Liver (tissue), 9 donors: ENCODE results near the gene MEFV. TPM values are rescaled to one million over a fixed set of nuclear protein-coding genes. Genes with fewer than 3 reads are reported as not detected.

Source experiments
- DNase-seq: peaks from one replicate; pipeline ENCODE4 v3.0.0-alpha.2; 2017; ENCODE audit warnings: low spot score
- H3K27ac ChIP-seq, 2 donors: one replicate each; pipeline ENCODE4 v1.7.0; 2013; ENCODE audit warnings: inconsistent platforms in 2 of 2, low read length in 2 of 2, control low read depth in 1 of 2, low read depth in 1 of 2, mild to moderate bottlenecking in 1 of 2
- H3K27me3 ChIP-seq, 4 donors: one replicate each; pipeline versions ENCODE4 v1.6.1 to v1.7.0; 2013; ENCODE audit warnings: low read length in 3 of 4, inconsistent platforms in 1 of 4, mild to moderate bottlenecking in 1 of 4, moderate library complexity in 1 of 4; ENCODE audit not compliant: control insufficient read depth in 4 of 4, insufficient read depth in 4 of 4
- H3K36me3 ChIP-seq, 4 donors: one replicate each; pipeline versions ENCODE4 v1.6.1 to v1.7.0; 2013; ENCODE audit warnings: low read length in 3 of 4, mild to moderate bottlenecking in 3 of 4, low read depth in 1 of 4, moderate library complexity in 1 of 4; ENCODE audit not compliant: control insufficient read depth in 4 of 4, insufficient read depth in 3 of 4
- H3K4me1 ChIP-seq, 4 donors: one replicate each; pipeline versions ENCODE4 v1.6.1 to v1.7.0; 2013; ENCODE audit warnings: low read length in 3 of 4, mild to moderate bottlenecking in 3 of 4, moderate library complexity in 1 of 4; ENCODE audit not compliant: control insufficient read depth in 4 of 4, insufficient read depth in 4 of 4
- H3K4me3 ChIP-seq, 3 donors: one replicate each; pipeline versions ENCODE4 v1.6.1 to v1.7.0; 2013; ENCODE audit warnings: low read length in 3 of 3, control low read depth in 1 of 3, low read depth in 1 of 3, mild to moderate bottlenecking in 1 of 3
- H3K9ac ChIP-seq, 2 donors: one replicate each; pipeline ENCODE4 v1.7.0; 2013; ENCODE audit warnings: low read length in 2 of 2, mild to moderate bottlenecking in 2 of 2, moderate library complexity in 2 of 2, control low read depth in 1 of 2, low read depth in 1 of 2
- H3K9me3 ChIP-seq, 4 donors: one replicate each; pipeline versions ENCODE4 v1.6.1 to v1.7.0; 2013; ENCODE audit warnings: low read length in 3 of 4; ENCODE audit not compliant: control insufficient read depth in 4 of 4
- EGR1 ChIP-seq, 2 donors: IDR thresholded peaks; 2 replicates each; pipeline ENCODE4 v1.6.1; 2016 to 2018; ENCODE audit warnings: antibody characterized with exemption in 2 of 2, low read depth in 2 of 2
- FOXA1 ChIP-seq: IDR thresholded peaks from 2 replicates; pipeline ENCODE4 v1.6.1; 2016; ENCODE audit warnings: antibody characterized with exemption
- FOXA2 ChIP-seq: IDR thresholded peaks from 2 replicates; pipeline ENCODE4 v1.6.1; 2016; ENCODE audit warnings: antibody characterized with exemption
- GABPA ChIP-seq, 2 donors: IDR thresholded peaks in 1 of 2; conservative IDR thresholded peaks in 1 of 2; 2 replicates each; pipeline ENCODE4 v1.6.1; 2016; ENCODE audit warnings: antibody characterized with exemption in 2 of 2, mild to moderate bottlenecking in 1 of 2, moderate library complexity in 1 of 2
- HNF4A ChIP-seq, 2 donors: conservative IDR thresholded peaks; 2 replicates each; pipeline ENCODE4 v1.6.1; 2016; ENCODE audit warnings: antibody characterized with exemption in 2 of 2, mild to moderate bottlenecking in 2 of 2
- HNF4G ChIP-seq: IDR thresholded peaks from 2 replicates; pipeline ENCODE4 v1.6.1; 2016; ENCODE audit warnings: antibody characterized with exemption
- JUND ChIP-seq, 2 donors: IDR thresholded peaks; 2 replicates each; pipeline ENCODE4 v1.6.1; 2016; ENCODE audit warnings: antibody characterized with exemption in 2 of 2
- NR2F2 ChIP-seq: IDR thresholded peaks from 2 replicates; pipeline ENCODE4 v1.6.1; 2016; ENCODE audit warnings: antibody characterized with exemption
- RAD21 ChIP-seq, 2 donors: IDR thresholded peaks; 2 replicates each; pipeline ENCODE4 v1.6.1; 2016; ENCODE audit warnings: antibody characterized with exemption in 2 of 2, mild to moderate bottlenecking in 2 of 2
- RXRA ChIP-seq, 2 donors: IDR thresholded peaks; 2 replicates each; pipeline ENCODE4 v1.6.1; 2017 to 2018; ENCODE audit warnings: antibody characterized with exemption in 2 of 2, mild to moderate bottlenecking in 1 of 2
- SP1 ChIP-seq: IDR thresholded peaks from 2 replicates; pipeline ENCODE4 v1.6.1; 2018; ENCODE audit warnings: antibody characterized with exemption, mild to moderate bottlenecking
- TAF1 ChIP-seq: conservative IDR thresholded peaks from 2 replicates; pipeline ENCODE4 v1.6.1; 2016; ENCODE audit warnings: antibody characterized with exemption, mild to moderate bottlenecking
- YY1 ChIP-seq: IDR thresholded peaks from 2 replicates; pipeline ENCODE4 v1.6.1; 2016; ENCODE audit warnings: antibody characterized with exemption, mild to moderate bottlenecking
- WGBS: extraction: QIAGEN DNeasy Blood & Tissue Kit; methylation state at CpG from one replicate; pipeline ENCODE4 v1.1.7; 2013; 5-methylcytosine and 5-hydroxymethylcytosine counted together
- polyA plus RNA-seq, 2 donors: library from polyadenylated mRNA; stranded (reverse) in 1 of 2; unstranded in 1 of 2; fragments of 200-250 nt in 1 of 2; fragments of >200 nt in 1 of 2; fragmentation: Nextera tagmentation in 1 of 2; extraction: Ambion mirVana in 1 of 2; gene quantifications; one replicate each; pipeline versions ENCODE4 v1.2.1 to v1.2.3, GENCODE V29; 2013 to 2015
- total RNA-seq, 2 donors: library from RNA; depleted of rRNA; stranded (reverse); fragments of >200 nt; gene quantifications; one replicate each; pipeline ENCODE4 v1.2.3, GENCODE V29; 2014
- TF ChIP-seq, protein P1 (sequence below): IDR thresholded peaks from 2 replicates; pipeline ENCODE4 v1.6.1; 2016; ENCODE audit warnings: antibody characterized with exemption
- TF ChIP-seq, protein P2 (sequence below): fragments of 150-350 bp; IDR thresholded peaks from 2 replicates; pipeline ENCODE4 v1.5.1; 2017; ENCODE audit warnings: improper control_type of control experiment, low read depth, low read length; ENCODE audit not compliant: missing input control
- TF ChIP-seq, protein P3 (sequence below): IDR thresholded peaks from 2 replicates; pipeline ENCODE4 v1.6.1; 2016; ENCODE audit warnings: antibody characterized with exemption
- TF ChIP-seq, protein P4 (sequence below): IDR thresholded peaks from 2 replicates; pipeline ENCODE4 v1.6.1; 2016; ENCODE audit warnings: antibody characterized with exemption
- donor health status: healthy.
- donor health status: healthy.
- donor health status: healthy.
- donor health status: healthy.
- donor health status: healthy.

Gene MEFV
- total and polyA plus RNA-seq, 4 donors: 0.33 to 3.3 (median 0.79) TPM

DNA sequence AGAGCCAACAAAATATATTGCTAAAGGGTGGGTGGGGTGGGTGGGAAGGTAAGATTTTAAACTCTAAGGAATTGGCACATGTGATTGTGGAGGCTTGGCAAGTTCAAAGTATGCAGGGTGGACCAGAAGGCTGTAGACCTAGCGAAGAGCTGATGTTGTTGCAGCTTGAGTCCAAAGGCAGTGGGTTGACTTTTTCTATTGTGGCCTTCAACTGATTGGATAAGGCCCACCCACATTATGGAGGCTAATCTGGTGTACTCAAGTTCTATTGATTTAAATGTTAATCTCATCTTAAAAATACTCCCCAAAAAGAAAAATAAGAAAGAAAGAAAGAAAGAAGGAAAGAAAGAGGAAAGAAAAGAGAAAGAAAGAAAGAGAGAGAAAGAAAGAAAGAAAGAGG lies 43.9 kb downstream of the MEFV start:
- Histone ChIP-seq H3K4me1 (no peaks in the 10 kb centered on the region), H3K9me3 (peaks cover 4 to 23% (median 12%) of the 10 kb centered on the region in 4 donors), H3K9ac (no peak overlapping the region), H3K36me3 (no peaks in the 10 kb centered on the region), H3K27ac (no peak overlapping the region), H3K4me3 (no peak overlapping the region), H3K27me3 (no peaks in the 10 kb centered on the region)
- WGBS: 60% methylated on average over 1 of the region's 1 CpG
- DNase-seq: no peak
- TF ChIP-seq JUND (IDR thresholded peaks at IDR 0.05): no peak

DNA sequence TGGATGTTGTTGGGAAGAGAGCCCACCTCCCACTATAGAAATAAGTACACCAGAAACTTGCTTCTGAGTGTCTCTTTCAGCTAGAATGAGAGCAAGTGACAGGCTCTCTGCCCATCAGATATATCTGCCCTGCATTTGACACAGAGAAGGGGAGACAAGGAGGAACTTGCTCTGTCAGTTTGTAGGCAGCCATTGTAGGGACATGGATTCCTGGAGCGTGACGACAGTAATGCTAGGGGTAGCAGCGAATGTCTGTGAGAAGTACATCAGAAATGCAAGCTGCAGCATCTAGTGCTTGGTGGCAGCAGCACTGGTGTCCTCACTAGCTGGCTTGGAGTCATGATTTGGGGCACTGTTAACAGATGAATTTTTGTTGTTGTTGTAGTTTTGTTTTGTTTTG lies 44.4 kb downstream of the MEFV start:
- H3K36me3 ChIP-seq: no peaks in the 10 kb centered on the region

DNA sequence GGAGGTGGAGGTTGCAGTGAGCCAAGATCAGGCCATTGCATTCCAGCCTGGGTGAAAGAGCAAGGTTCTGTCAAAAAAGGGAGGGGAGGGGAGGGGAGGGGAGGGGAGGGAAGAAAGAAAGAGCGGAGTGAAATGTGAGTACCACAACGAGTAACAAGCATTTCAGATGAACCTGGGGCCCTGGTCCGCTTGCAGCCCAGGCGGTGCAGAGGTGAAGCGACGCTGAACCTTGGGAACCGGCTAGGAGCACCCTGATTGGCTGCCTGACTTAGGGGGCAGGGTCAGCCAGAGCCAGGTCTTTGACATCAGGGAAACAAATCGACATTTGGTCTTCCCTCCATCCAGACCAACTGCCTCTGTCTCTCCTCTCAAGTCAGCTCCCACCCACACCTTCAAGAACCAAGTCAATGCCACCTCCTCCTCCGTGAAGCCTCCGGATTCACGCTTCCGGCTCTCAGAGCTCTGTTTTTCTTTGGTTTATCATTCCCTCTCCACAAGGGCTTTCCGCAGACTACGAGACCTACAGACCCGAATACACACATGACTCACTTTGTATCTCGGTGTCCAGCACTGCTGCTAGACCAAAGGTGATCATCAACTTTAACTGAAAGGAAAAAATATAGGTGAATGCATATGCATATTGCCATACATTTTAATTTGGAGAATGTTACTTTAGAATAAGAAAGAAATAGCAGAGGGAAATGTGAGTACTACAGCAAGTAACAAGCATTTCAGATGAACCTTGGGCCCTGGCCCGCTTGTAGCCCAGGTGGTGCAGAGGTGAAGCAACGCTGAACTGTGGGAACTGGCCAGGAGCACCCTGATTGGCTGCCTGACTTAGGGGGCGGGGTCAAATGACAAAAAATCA lies 49.1 kb downstream of the MEFV start:
- Histone ChIP-seq H3K4me1 (no peaks in the 10 kb centered on the region), H3K4me3 (no peak overlapping the region), H3K9me3 (peaks cover 9 to 24% (median 14%) of the 10 kb centered on the region in 4 donors), H3K27me3 (no peaks in the 10 kb centered on the region), H3K36me3 (no peaks in the 10 kb centered on the region), H3K27ac (no peak overlapping the region), H3K9ac (no peak overlapping the region)
- 70% methylated on average over 19 of the region's 19 CpGs for WGBS
- no peak for DNase-seq
- TF ChIP-seq, protein P1, sequence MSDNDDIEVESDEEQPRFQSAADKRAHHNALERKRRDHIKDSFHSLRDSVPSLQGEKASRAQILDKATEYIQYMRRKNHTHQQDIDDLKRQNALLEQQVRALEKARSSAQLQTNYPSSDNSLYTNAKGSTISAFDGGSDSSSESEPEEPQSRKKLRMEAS: no peak
- TF ChIP-seq FOXA1: no peak
- TF ChIP-seq, protein P2, sequence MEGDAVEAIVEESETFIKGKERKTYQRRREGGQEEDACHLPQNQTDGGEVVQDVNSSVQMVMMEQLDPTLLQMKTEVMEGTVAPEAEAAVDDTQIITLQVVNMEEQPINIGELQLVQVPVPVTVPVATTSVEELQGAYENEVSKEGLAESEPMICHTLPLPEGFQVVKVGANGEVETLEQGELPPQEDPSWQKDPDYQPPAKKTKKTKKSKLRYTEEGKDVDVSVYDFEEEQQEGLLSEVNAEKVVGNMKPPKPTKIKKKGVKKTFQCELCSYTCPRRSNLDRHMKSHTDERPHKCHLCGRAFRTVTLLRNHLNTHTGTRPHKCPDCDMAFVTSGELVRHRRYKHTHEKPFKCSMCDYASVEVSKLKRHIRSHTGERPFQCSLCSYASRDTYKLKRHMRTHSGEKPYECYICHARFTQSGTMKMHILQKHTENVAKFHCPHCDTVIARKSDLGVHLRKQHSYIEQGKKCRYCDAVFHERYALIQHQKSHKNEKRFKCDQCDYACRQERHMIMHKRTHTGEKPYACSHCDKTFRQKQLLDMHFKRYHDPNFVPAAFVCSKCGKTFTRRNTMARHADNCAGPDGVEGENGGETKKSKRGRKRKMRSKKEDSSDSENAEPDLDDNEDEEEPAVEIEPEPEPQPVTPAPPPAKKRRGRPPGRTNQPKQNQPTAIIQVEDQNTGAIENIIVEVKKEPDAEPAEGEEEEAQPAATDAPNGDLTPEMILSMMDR: no peak
- TF ChIP-seq FOXA2: no peak
- no peak for TF ChIP-seq RXRA (IDR thresholded peaks at IDR 0.05)
- TF ChIP-seq RAD21 (IDR thresholded peaks at IDR 0.05): no peak
- no peak for TF ChIP-seq NR2F2
- TF ChIP-seq, protein P3, sequence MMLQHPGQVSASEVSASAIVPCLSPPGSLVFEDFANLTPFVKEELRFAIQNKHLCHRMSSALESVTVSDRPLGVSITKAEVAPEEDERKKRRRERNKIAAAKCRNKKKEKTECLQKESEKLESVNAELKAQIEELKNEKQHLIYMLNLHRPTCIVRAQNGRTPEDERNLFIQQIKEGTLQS: no peak
- no peak for TF ChIP-seq SP1
- TF ChIP-seq YY1: no peak
- TF ChIP-seq TAF1: no peak
- no peak for TF ChIP-seq HNF4A (conservative IDR thresholded peaks at IDR 0.05)
- TF ChIP-seq GABPA (IDR thresholded peaks at IDR 0.05 in 1 of 2, conservative IDR thresholded peaks at IDR 0.05 in 1 of 2): no peak
- TF ChIP-seq JUND (IDR thresholded peaks at IDR 0.05): no peak
- TF ChIP-seq HNF4G: no peak
- TF ChIP-seq EGR1 (IDR thresholded peaks at IDR 0.05; ENCODE audit: low read depth in 2 of 2): no peak
- TF ChIP-seq, protein P4, sequence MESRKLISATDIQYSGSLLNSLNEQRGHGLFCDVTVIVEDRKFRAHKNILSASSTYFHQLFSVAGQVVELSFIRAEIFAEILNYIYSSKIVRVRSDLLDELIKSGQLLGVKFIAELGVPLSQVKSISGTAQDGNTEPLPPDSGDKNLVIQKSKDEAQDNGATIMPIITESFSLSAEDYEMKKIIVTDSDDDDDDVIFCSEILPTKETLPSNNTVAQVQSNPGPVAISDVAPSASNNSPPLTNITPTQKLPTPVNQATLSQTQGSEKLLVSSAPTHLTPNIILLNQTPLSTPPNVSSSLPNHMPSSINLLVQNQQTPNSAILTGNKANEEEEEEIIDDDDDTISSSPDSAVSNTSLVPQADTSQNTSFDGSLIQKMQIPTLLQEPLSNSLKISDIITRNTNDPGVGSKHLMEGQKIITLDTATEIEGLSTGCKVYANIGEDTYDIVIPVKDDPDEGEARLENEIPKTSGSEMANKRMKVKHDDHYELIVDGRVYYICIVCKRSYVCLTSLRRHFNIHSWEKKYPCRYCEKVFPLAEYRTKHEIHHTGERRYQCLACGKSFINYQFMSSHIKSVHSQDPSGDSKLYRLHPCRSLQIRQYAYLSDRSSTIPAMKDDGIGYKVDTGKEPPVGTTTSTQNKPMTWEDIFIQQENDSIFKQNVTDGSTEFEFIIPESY: no peak

More for the DNA sequence above, 44.4 kb downstream of the MEFV start:
- WGBS: 80% methylated on average over 3 of the region's 3 CpGs
- H3K4me1 ChIP-seq: no peaks in the 10 kb centered on the region
- TF ChIP-seq, protein P3: no peak
- TF ChIP-seq NR2F2 (no peak), HNF4G (no peak), FOXA1 (no peak), RXRA (IDR thresholded peaks at IDR 0.05) (no peak), EGR1 (IDR thresholded peaks at IDR 0.05; ENCODE audit: low read depth in 2 of 2) (no peak), GABPA (IDR thresholded peaks at IDR 0.05 in 1 of 2, conservative IDR thresholded peaks at IDR 0.05 in 1 of 2) (no peak)
- TF ChIP-seq, protein P4: no peak
- TF ChIP-seq, protein P1: no peak
- no peaks in the 10 kb centered on the region for H3K27me3 ChIP-seq
- no peak overlapping the region for H3K9ac ChIP-seq
- H3K9me3 ChIP-seq: peaks cover 4 to 23% (median 12%) of the 10 kb centered on the region in 4 donors
- H3K4me3 ChIP-seq: no peak overlapping the region
- H3K27ac ChIP-seq: no peak overlapping the region
- no peak for DNase-seq
